Raji (cell line): ENCODE results near the gene SMIM5.

Experiments
- POLR2A ChIP-seq: IDR thresholded peaks from 2 replicates; pipeline ENCODE4 v1.6.1; 2011; ENCODE audit warnings: low read depth, low read length, control low read depth; ENCODE audit not compliant: insufficient read depth

SMIM5 gene

DNA sequence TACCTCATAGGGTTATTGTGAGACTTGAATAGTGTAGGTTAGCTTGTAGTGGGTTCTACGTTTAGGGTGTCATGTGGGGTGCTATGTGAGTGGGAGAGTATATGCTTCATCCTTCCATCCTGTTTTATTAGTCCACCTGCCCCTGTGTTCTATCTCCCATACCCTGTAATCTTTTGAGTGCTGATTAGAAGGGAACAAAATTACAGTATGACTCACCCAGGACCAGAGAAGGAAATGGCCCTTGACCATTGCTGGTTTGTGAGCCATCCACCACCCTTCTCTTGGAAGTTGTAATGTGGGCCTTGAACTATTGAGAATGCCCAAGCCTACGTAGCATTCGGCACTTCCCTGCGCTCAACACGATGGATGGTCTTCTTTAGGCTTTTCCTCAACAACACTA, 51.0 kb downstream of the SMIM5 start:
- no peak for TF ChIP-seq POLR2A

- TF ChIP-seq POLR2A: no peak
Observed at GRCh38 chr17:75684924-75685323, 51.7 kb downstream of the SMIM5 start.

GRCh38 chr17:75685499-75685898, 52.3 kb downstream of the SMIM5 start:
- TF ChIP-seq POLR2A: no peak

DNA sequence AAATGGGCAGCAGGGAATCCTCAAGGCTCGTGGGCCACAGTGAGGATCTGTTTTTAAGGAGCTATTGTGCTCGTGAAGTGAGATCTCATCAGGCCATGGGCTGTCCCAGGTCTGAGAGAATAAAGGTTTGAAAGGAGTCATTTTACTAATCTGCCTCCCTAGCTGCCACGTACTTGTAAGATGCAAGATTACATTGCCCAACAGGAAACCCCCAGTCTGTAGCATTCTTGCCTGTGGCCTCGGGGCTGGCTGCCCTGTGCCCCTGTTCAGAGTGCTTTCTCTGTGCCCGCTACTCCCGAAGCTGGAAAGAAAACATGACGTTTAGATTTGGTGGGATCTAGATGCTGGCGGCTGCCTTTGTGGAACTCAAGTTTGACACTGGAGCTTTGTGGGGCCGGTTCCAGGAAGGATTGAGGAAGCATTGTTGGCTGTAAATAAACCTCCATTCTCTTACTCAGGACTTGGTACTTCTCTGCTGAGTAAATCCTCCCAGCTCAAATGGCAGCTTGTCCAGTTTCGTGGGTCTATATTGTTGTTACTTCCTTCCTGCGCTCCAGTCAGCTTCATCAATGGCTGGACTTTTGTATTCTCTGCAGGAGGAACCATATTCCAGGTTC, 55.1 kb downstream of the SMIM5 start:
- no peak for TF ChIP-seq POLR2A

- TF ChIP-seq POLR2A: no peak
Observed at GRCh38 chr17:75689441-75689873, 56.2 kb downstream of the SMIM5 start.
